ENCODE data around the gene ADAMTS4. TPM values are rescaled to one million over a fixed set of nuclear protein-coding genes. Genes with fewer than 3 reads are reported as not detected.

ADAMTS4 gene
- total and polyA plus RNA-seq, 2 of the 4 experiments (the other 2 are of a cell fraction), result 0.39 to 0.72 TPM

DNA sequence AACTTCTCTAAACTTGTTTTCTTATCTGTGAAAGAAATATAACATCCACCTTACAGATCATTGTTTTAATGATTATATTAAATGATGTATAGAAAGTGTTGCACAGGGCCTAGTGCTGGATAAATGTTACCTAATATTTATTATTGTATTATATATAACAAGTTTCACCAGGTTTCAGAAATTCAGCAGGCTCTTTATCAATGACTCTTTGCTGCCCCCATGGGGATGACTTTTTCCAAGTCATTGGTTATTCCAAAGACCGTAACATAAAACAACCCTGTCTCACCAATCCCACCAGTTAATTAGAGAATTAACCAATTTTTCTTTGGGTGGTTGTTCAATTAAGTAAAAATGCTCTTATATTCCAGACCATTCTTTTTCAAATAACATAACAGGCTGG lies 59.1 kb downstream of the ADAMTS4 start:
- H3K9me1 ChIP-seq (ENCODE audit: insufficient read depth, low read length), result no peaks in the 10 kb centered on the region
- no peaks in the 10 kb centered on the region for H3K4me1 ChIP-seq (ENCODE audit: control insufficient read depth, insufficient read depth, low read length)
- TF ChIP-seq MAFK (IDR thresholded peaks at IDR 0.05; ENCODE audit: low read depth, low read length), result no peak
- TF ChIP-seq CHD1 (IDR thresholded peaks at IDR 0.05; ENCODE audit: low read depth, low read length), result no peak
- peak; percentile 66 for TF ChIP-seq RAD21 (IDR thresholded peaks at IDR 0.05; ENCODE audit: low read length)
- TF ChIP-seq SMC3 (IDR thresholded peaks at IDR 0.05; ENCODE audit: low read depth, low read length), result peak; percentile 54; the same call in 1 of the 2 replicates
- TF ChIP-seq POLR2A (IDR thresholded peaks at IDR 0.05; ENCODE audit: low read depth, low read length), result no peak
- TF ChIP-seq CTCF (conservative IDR thresholded peaks at IDR 0.05; ENCODE audit: low read depth, low read length), result peak; percentile 64
- no peak for TF ChIP-seq NFE2L2 (IDR thresholded peaks at IDR 0.05; ENCODE audit: low read depth, low read length)
- no peak for TF ChIP-seq RFX5 (IDR thresholded peaks at IDR 0.05; ENCODE audit: low read depth, low read length)
- TF ChIP-seq, protein P1, sequence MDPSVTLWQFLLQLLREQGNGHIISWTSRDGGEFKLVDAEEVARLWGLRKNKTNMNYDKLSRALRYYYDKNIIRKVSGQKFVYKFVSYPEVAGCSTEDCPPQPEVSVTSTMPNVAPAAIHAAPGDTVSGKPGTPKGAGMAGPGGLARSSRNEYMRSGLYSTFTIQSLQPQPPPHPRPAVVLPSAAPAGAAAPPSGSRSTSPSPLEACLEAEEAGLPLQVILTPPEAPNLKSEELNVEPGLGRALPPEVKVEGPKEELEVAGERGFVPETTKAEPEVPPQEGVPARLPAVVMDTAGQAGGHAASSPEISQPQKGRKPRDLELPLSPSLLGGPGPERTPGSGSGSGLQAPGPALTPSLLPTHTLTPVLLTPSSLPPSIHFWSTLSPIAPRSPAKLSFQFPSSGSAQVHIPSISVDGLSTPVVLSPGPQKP (IDR thresholded peaks at IDR 0.05; ENCODE audit: borderline replicate concordance, low read depth, low read length), result no peak
- no peak for TF ChIP-seq MXI1 (IDR thresholded peaks at IDR 0.05; ENCODE audit: borderline replicate concordance, low read depth, low read length)
- TF ChIP-seq FOS (IDR thresholded peaks at IDR 0.05; ENCODE audit: low read depth, low read length), result no peak
- intact Hi-C loops (cut with micrococcal nuclease), result loop anchor here (1.0 to 2.0 kb wide), 3 partner anchors 98 to 413 kb away; no protein-coding TSS in a partner anchor
- POLR2A ChIA-PET (ENCODE audit: unreplicated experiment), result no interaction called here
- H3K56ac ChIP-seq (ENCODE audit: extremely low read depth, insufficient read depth, low read length), result no peak overlapping the region
- H4K91ac ChIP-seq (ENCODE audit: insufficient read depth, low read depth, low read length), result no peak overlapping the region
- no peak overlapping the region for H3K18ac ChIP-seq (ENCODE audit: low read depth, low read length)
- H3K4me3 ChIP-seq (ENCODE audit: insufficient read depth, low read depth, low read length), result no peak overlapping the region
- H3K9me3 ChIP-seq (ENCODE audit: control insufficient read depth, insufficient read depth, low read length), result no peaks in the 10 kb centered on the region
- no peak overlapping the region for H4K8ac ChIP-seq (ENCODE audit: low read depth in 2 of 2, low read length in 2 of 2)
- H4K20me1 ChIP-seq (ENCODE audit: insufficient read depth, low read length), result no peaks in the 10 kb centered on the region; the same call in 1 of the 2 replicates
- no peak overlapping the region for H3K27ac ChIP-seq (ENCODE audit: insufficient read depth, low read length)
- no peak overlapping the region for H2AK9ac ChIP-seq (replicated peaks; ENCODE audit: low read depth, low read length, poor library complexity)
- H2BK20ac ChIP-seq (ENCODE audit: low read depth, low read length), result no peak overlapping the region
- no TSS peak for BruUV-seq (replicated peaks)
- peaks cover 8 to 22% of the 10 kb centered on the region in 2 experiments; a peak in 3 of 4 replicates for H3K79me1 ChIP-seq (ENCODE audit: low read depth in 1 of 2, low read length in 2 of 2)
- CTCF ChIA-PET, result interaction anchor here (0.6 kb wide), 1 partner anchor 263 kb away, joined by 7 read pairs; no protein-coding TSS in a partner anchor
- peak; percentile 60 for ATAC-seq (ENCODE audit: low read depth)
- no peak overlapping the region for H3K9ac ChIP-seq (ENCODE audit: low read depth, low read length)
- dilution Hi-C loops (cut with HindIII; ENCODE audit: low sequenced_read_pairs, unreplicated experiment), result no loop called here
- no peak overlapping the region for H2BK120ac ChIP-seq (ENCODE audit: low read depth, low read length)
- no peak overlapping the region for H2AK5ac ChIP-seq (ENCODE audit: low read depth, low read length)
- H3K4me2 ChIP-seq (ENCODE audit: low read depth, low read length), result no peak overlapping the region
- no peak overlapping the region for H3K23ac ChIP-seq (ENCODE audit: low read depth, low read length)
- no peaks in the 10 kb centered on the region for H3K27me3 ChIP-seq (ENCODE audit: control insufficient read depth, insufficient read depth, low read length)
- H2AFZ ChIP-seq (replicated peaks; ENCODE audit: low read length, poor library complexity), result no peak overlapping the region
- H2BK15ac ChIP-seq (ENCODE audit: low read depth, low read length), result no peak overlapping the region
- in situ Hi-C loops (cut with MboI; ENCODE audit: low sequenced_read_pairs), result no loop called here
- H2BK5ac ChIP-seq (ENCODE audit: low read depth, low read length, poor library complexity, severe bottlenecking), result no peak overlapping the region
- no peaks in the 10 kb centered on the region for H3K36me3 ChIP-seq (ENCODE audit: control insufficient read depth, insufficient read depth, low read length)
- no peak overlapping the region for H3K4ac ChIP-seq (ENCODE audit: low read depth, low read length)
- no peak overlapping the region for H4K5ac ChIP-seq (ENCODE audit: low read depth, low read length)
- H3K14ac ChIP-seq (replicated peaks; ENCODE audit: low read depth, low read length), result no peak overlapping the region
- peak; percentile 57 for DNase-seq
- no CpG with 5 or more reads among the region's 1 CpG for WGBS, 2 experiments (ENCODE audit: extremely low coverage in 2 of 2, insufficient read length in 1 of 2)

Data from IMR-90 (cell line).